GM19351 (cell line): ENCODE data around the gene XRCC3.
"Not testable (repeated sequence)": the region's sequence is repeated elsewhere in the genome, so short reads cannot be mapped to it uniquely, and the experiment has no call there.

ENCODE experiments used
- ATAC-seq: cut with Tn5 transposase; IDR thresholded peaks from one replicate; pipeline ENCODE4 v1.9.1; 2021; ENCODE audit warnings: mild to moderate bottlenecking, moderate library complexity; ENCODE audit not compliant: unreplicated experiment

XRCC3 gene

GRCh38 chr14:103675957-103676356 lies 39.3 kb downstream of the XRCC3 start:
- ATAC-seq, result no peak

- no peak for ATAC-seq
These were observed 43.3 kb downstream of the XRCC3 start for GRCh38 chr14:103671911-103672310.

- ATAC-seq, result no peak
These were observed 45.9 kb downstream of the XRCC3 start for GRCh38 chr14:103669370-103669769.

GRCh38 chr14:103668117-103668516 lies 47.1 kb downstream of the XRCC3 start:
- no peak for ATAC-seq

- ATAC-seq, result no peak
These were observed 47.6 kb downstream of the XRCC3 start for GRCh38 chr14:103667671-103668070.

- no peak for ATAC-seq
These were observed 51.7 kb downstream of the XRCC3 start for GRCh38 chr14:103663506-103663905.

GRCh38 chr14:103662591-103662990 lies 52.7 kb downstream of the XRCC3 start:
- no peak for ATAC-seq

- ATAC-seq, result no peak
These were observed 53.2 kb downstream of the XRCC3 start for GRCh38 chr14:103662029-103662428.

- ATAC-seq, result no peak
These were observed 55.6 kb downstream of the XRCC3 start for GRCh38 chr14:103659631-103660030.

- ATAC-seq, result no peak
These were observed 57.8 kb downstream of the XRCC3 start for GRCh38 chr14:103657471-103657870.

GRCh38 chr14:103656756-103657133 lies 58.5 kb downstream of the XRCC3 start:
- ATAC-seq, result no peak

GRCh38 chr14:103656031-103656755 lies 59.1 kb downstream of the XRCC3 start:
- no peak for ATAC-seq

- ATAC-seq, result no peak
These were observed 60.6 kb downstream of the XRCC3 start for GRCh38 chr14:103654619-103655018.

- no peak for ATAC-seq
These were observed 61.4 kb downstream of the XRCC3 start for GRCh38 chr14:103653805-103654204.

- not testable (repeated sequence) for ATAC-seq
These were observed 61.9 kb downstream of the XRCC3 start for GRCh38 chr14:103653336-103653735.

- no peak for ATAC-seq
These were observed 62.4 kb downstream of the XRCC3 start for GRCh38 chr14:103652806-103653205.

- no peak for ATAC-seq
These were observed 63.7 kb downstream of the XRCC3 start for GRCh38 chr14:103651585-103651984.

GRCh38 chr14:103650213-103650612 lies 65.0 kb downstream of the XRCC3 start:
- no peak for ATAC-seq

- ATAC-seq, result no peak
These were observed 66.2 kb downstream of the XRCC3 start for GRCh38 chr14:103649001-103649400.
